GM21381 (cell line): ENCODE data around the gene CMTM5.
"Not testable (repeated sequence)": the region's sequence is repeated elsewhere in the genome, so short reads cannot be mapped to it uniquely, and the experiment has no call there.

ENCODE experiments used
- ATAC-seq: cut with Tn5 transposase; IDR thresholded peaks from one replicate; pipeline ENCODE4 v1.9.1; 2021; ENCODE audit warnings: mild to moderate bottlenecking, moderate library complexity; ENCODE audit not compliant: unreplicated experiment

Gene CMTM5

DNA sequence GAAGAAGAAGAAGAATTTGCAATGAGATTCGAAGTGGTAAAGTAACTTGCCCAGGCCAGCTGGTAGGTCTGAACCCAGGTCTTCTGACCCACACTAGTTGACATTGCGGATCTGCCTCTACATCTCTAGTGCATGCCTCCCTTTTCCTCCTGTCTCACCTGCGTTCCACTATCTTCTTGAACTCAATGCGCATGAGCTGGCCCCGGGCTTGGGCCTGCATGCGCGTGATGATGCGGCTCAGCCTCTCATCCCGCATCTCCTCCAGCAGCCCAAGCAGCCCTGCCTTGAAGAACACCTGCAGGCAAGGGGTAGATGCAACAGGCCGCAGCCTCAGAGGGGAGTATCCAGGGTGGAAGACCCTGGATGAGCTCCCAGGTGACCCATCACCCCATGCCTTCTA is 19.3 kb downstream of the CMTM5 start:
- ATAC-seq = no peak

DNA sequence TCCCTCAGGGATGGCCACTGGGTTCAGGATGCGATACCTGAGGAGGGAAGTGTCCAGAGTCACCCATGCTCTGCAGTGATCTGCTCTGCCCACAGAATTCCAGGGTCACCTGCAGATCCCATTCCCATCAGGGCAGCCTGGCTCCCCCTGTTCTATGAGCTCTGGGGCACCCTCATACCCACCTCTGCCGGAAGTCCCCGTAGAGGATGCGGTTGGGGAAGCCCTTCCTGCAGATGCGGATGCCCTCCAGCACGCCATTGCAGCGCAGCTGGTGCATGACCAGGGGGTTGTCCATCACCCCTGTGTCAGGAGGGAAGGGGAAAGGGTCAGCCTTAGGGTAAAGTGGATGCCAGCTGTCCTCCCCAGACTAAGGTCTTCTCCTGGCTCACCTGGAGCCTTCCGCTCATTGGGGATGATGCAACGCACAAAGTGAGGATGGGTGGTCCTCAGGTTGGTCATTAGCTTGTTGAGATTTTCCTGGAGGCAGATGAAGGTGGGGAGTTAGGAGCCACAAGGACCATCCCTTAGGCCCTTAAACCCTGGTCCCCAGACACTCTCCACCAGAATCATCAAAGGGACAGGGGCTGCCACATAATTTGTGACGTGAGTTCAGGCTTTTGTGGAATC is 20.0 kb downstream of the CMTM5 start:
- no peak for ATAC-seq

DNA sequence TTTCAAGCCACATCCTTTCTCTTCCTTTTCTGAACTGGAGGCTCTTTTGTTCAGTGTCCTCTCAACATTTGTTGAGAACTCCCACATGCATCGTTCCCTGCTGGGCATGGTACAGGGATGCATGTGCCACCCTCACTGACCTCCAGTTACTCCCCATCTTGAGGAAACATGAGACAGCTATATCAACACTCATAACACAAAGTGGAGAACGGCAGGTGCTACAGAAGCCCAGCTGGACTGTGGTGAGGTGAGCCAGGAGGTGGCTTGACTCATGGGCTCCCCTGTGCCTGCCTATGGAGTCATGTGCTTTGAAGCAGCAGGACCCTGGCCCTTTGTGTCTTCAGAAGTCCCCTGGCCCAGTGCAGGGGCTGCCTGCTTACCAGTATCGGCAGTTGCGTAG is 21.5 kb downstream of the CMTM5 start:
- ATAC-seq = no peak

DNA sequence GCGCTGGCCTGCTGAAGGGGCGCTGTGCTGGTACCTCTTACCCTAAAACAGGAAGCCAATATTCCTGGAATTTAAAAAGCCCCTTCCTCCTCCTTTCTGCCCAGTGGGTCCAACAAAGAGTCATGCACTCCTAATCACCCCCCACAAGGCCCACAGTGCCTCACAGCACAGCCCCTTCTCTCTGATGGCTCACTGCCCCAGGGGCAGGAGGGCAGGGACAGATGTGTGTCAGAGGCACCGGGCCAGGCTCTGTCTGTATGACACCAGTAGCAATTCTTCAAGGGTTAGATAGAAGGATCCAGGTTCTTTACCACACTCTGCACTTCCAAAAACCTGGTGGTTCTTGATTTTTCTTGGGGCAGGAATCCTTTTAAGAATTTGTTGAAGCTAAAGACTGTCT is 22.3 kb downstream of the CMTM5 start:
- ATAC-seq = no peak

DNA sequence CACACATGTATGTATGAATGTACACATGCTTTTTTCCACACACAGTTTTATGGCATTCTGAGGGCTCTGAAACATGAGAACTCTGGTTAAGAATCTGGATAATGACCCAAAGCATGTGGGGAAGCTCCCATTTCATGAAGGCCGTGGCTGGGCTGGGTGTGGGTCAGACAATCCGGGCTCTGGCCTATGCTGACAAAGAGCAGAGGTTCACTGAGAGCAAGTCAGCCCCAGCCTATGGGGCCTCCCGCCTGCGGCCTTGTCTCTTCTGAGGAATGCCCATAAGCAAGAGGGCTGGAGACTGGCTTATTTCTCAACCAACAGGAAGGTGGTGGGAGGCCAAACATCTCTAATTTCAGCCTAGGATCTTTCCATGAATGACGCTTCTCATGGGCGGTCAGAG is 22.7 kb downstream of the CMTM5 start:
- ATAC-seq = no peak

DNA sequence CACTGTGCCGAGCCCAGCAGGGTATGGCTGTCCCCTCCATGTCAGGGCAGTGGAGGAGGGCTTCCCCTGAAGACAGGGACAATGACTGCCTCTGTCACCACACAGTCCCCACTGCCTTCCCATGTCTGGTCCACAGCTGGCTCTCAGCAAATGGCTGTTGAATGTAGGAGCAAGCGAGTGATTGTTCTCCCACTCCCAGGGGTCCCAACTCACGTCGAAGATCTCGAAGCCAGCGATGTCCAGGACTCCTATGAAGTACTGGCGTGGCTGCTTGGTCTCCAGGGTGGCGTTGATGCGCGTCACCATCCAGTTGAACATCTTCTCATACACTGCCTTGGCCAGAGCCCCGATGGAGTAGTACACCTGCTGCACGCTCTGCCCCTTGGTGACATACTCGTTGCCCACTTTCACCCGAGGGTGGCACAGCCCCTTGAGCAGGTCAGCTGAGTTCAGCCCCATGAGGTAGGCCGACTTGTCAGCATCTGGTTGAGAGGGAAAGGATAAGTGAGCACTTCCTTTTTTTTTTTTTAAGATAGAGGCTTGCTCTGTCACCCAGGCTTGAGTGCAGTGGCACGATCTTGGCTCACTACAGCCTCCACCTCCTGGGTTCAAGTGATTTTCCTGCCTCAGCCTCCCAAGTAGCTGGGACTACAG is 23.8 kb downstream of the CMTM5 start:
- not testable (repeated sequence) for ATAC-seq

DNA sequence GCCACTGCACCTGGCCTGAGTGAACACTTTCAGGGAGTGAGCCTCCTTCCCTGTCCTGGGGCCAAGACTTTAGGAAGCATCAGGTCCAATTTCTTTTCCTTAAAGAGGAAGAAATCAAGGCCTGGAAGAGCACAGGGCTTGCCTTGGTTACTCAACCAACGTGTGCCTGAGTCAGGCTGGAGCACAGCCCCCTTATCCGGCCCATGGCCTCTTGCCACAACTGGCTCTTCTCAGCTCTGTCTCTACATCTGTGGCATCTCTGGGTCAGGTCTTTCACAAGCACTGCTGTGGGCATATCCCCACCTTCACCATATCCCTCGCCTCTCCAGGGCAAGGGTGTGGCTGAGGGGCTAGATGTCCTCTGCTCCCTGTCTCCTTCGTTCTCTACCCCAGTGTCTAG is 24.4 kb downstream of the CMTM5 start:
- no peak for ATAC-seq

DNA sequence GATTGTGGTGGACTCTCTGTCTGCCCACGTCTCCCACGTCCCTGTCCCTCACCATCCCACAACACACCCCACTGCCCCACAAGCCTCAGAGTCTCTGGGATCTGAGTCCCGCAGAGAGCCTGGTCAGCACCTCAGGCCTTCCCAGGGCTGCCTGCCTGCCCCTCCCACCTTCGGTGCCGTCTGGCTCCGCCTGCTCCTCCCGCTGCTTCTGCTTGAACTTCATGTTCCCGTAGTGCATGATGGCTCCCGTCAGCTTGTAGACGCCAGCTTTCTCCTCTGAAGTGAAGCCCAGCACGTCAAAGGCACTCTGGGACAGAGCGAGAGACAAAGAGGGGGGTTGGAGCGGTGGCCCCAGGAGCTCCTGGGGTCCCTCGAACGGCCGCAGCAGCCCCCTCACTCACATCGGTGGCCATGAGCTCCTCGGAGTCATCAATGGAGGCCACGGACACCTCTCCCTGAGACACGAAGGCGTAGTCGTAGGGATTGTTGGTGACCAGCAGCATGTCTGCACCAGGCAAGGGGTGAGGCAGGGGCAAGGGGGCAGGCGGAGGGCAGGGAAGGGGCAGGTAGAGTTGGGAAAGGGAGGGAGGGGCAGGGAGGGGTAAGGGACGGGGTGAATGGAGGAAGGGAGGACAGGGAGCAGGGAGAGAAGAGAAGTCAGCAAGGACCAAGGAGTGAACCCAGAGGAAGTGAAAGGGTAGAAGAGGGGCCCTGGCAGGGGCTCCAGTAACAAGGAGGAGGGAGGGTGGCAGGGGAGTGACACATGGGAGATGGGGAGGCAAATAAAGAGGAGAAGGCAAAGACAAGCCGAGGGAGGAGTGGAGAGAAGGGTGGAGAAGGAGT is 25.7 kb downstream of the CMTM5 start:
- no peak for ATAC-seq

DNA sequence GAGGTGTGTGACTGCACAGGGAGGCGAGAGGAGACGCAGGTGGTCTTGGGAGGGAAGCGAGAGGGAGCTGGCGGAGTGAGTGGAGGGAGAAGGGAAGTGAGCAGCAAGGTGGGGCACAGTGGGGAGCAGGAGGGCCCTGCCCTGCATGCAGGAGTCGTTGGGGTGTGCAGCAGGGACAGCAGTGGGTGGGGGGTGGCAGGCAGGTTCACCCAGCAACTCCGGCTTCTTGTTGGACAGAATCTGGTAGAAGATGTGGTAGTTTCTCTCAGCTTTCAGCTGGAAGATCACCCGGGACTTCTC is 26.2 kb downstream of the CMTM5 start:
- ATAC-seq = no peak

DNA sequence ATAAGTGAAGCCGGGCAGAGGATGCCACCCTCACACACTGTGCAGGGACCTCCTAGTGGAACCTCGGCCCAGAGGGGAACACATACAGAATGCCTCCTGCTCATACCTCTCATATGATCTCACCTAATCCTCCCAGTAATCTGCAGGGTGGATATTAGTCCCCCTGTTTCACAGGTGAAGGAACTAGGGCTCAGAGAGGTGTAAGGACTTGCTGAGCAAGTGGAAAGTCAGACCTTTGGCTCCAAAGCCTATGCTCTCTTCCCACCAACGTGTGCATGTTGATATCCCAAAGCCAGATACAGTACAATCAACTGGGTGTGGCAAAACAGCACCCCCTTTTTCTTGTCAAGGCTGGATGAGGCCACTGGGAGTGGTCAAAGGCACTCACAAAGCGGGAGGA is 27.1 kb downstream of the CMTM5 start:
- ATAC-seq = no peak

DNA sequence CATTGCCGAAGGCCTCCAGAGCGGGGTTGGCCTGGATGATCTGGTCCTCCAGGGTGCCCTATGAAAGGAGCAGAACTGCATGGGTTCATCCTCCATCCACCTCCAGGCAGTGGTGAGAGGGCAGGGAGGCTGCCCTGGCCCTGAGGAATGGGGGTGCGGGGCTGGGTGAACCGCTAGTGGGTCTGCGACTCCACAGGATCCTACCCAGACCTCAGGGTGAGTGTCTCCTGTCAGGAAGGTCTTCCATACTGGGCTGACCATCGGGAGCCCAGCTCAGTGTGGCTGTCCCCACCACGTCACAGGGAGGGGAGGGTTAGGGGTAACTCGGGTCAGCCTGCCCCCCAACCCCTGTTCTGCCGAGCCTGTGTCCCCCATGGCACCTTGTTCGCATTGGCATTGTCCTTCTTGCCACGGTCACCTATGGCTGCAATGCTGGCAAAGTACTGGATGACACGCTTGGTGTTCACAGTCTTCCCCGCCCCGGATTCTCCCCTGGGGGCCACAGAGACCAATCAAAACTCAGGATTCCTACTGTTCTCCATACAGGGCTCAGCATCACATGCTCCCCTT is 27.6 kb downstream of the CMTM5 start:
- ATAC-seq = no peak

DNA sequence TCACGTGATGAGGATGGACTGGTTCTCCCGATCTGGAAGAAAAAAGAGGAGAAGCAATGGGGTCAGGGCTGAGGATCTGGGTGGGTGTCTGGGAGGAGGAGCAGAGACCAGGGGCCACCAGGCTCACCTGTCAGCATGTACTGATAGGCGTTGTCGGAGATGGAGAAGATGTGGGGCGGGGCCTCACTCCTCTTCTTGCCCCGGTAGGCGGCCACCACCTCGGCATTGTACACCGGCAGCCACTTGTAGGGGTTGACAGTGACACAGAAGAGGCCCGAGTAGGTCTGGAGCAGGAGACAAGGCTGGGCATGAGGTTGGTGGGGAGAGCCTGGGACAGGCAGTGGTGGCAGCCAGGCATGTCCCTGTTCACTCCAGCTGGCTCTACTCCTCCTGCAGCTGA is 28.2 kb downstream of the CMTM5 start:
- ATAC-seq = no peak

DNA sequence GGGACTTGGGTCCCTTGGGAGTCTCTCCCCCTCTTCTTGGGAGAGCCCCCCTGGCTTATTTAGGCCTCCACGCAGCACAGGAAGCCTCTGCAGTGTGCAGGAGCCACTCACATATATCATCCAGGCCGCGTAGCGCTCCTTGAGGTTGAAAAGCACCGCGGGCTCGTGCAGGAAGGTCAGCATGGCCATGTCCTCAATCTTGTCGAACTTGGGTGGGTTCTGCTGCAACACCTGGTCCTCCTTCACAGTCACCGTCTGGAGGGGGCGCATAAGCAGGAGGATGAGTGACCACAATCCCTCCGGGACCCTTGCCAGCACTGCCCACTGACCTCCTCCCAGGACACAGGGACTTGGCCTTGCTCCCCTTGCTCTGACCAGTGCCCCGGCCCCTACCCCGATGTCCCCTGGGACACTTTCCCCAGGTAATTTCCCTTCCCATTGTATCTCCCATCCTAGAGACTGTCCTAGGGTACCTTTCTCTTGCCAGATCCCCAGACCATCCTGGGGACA is 28.7 kb downstream of the CMTM5 start:
- ATAC-seq = no peak

DNA sequence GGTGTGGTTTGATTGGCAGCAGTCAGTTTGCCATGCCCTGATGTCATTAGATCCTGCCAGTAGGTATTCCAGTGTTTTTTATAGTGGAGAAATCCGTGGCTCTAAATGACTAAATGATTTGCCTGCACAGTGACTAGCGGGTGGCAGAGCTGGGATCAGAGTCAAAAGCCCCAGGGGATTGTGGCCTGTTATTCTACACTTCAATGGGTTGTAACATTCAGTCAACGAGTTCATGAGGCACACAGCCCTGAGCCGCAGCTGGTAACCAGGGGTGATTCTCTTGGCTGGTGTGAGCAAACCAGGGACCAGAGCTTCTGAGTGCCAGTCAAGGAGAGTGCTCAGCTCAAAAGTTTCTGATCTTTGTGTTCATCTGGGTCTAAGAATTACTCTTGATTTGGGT is 29.4 kb downstream of the CMTM5 start:
- ATAC-seq = no peak

DNA sequence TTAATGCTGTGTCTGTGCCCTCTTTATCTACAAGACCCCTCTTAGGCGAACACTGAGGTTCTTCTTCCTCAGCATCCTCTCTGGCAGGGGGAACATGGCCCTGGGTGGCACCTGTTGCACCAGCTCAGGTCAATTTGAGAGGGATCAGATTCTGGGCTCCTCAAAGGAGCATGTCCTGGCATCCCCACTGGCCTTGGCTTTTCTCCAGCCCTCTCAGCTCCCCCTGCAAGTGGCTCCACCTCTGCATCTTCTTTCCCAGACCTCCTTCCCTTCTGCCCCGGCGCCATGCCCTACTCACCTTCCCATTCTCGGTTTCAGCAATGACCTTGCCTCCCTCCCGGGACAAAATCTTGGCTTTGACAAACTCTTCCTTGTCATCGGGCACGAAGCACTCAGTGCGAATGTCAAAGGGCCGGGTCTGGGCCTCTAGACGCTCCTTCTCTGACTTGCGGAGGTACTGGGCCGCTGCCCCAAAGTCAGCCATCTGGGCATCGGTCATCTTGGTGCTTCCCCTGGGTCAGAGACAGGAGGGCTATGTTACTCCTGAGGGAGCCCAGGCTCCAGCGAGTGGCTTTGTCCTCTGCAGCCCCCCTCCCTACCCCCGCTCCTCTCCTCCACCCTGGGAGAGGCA is 30.0 kb downstream of the CMTM5 start:
- ATAC-seq = no peak

DNA sequence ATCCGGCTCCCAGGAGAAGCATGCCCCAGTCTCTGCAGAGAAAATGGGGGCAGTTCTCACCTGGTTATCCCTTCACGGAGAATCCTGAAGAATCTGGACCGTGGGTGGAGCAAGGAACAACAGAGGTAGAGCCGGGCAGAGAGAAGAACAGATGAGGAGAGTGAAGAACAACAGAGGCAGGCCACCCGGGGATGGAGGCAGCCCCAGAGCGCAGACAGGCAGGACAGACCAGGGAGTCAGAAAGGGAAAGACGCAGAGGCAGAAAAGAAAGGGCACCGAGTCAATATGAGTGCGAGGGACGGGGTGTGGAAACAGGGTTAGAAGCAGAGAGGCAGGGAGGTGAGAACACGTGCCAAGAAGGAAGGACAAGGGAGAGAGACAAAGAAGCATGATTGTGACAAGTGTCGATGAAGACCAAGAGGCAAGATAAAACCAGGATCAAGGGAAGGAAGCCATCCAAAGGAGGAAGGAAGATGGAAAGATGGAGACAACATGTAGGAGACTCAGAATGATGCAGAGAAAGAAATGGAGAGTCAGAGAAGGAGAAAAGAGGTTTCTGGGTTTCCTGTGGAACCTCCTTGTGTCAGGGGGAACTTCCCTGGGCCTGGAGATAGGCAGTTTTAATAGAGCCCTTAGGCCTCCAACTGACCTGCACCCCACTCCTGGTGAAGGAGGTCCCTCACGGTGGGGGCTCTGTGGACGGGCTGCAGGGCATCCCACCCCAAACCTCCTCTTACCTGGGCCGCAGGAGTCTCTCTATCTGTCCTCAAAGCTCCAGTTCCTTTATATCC is 30.9 kb downstream of the CMTM5 start, which contains the start of gene MYH6:
Gene MYH6 (minus strand): TSS at position 758 of the 791 bp plus-strand sequence. CDS start 1,050 bp downstream, outside the sequence.
- ATAC-seq = no peak

DNA sequence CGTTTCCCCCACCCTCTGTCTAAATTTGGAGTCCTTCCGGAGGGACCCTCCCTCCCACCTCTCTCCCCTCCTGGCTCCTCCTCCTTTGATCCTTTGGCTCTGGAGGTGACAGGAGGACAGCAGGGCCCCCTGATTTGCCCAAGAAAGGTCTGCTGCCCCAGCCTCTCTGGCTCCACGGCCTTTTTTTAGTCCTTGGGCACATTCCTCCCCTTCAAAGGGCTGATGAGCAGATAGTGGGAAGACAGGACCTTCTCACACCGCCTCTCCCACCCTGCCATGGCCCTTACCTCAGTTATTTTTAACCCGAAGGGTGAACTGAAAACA is 31.4 kb downstream of the CMTM5 start:
- no peak for ATAC-seq

DNA sequence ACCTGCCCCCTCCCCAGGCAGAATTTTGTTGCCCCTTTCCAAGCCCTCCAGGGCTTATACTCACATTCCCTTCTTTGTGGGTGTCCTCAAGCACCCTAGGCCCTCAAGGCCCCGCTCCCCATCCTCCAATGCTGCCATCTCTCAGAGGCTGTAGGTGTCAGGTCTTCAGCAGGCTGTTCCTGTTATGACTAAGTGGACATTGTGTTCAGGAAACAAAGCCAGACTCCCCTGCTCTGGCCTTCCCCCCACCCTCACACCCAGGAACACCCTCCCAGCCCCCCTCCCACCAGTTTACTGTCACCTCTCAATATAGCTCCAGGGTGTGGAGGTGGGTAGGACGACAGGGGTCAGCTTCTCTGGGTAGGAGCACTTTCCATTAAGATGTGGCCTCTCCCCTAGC is 32.6 kb downstream of the CMTM5 start:
- ATAC-seq = no peak

DNA sequence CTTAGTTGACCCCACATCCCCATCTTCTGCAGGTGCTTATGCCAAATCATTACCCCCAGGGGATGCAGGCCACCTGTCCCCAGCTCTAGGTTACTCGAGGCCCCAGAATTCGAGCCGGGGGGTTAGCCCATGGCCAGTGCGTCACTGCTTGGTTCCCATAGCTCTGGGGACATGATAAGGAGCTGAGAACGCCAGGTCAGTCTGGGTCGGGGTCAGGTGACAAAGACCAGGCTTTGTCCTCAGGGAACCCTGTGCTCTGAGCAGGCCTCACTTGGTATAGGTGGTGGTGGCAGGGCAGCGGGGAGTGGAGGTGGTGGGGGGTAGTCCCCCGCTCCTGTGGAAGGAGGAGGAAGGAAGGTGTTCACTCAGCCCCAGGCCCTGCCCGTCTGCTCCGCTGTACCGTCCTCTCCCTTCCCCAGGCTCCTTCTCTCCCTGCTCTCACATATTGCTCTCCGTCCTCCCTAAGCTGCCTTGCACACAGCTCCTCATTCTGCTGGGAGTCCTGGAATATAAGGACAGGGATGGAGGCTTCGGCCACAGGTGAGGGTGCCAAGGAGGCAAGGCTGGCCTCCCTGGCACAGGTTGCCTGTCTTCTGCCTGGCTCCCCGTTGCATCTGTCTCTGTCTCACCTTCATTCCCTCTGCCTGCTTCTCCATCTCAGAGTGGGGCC is 33.3 kb downstream of the CMTM5 start:
- ATAC-seq = no peak
